ENCODE measurements around the gene HSPA12A. TPM values are rescaled to one million over a fixed set of nuclear protein-coding genes. Genes with fewer than 3 reads are reported as not detected.

HSPA12A gene
- total RNA-seq, 2 experiments from 2014 or later, result 0.05 to 0.18 TPM

- H3K27ac Mint-ChIP-seq, result no peak overlapping the region
- H3K27me3 Mint-ChIP-seq, result peaks cover 50% of the 10 kb centered on the region
- H3K4me3 Mint-ChIP-seq, result no peak overlapping the region
- H3K9me3 Mint-ChIP-seq, result no peaks in the 10 kb centered on the region
- ChIA-PET POLR2A (no interaction called here), CTCF (no interaction called here)
- no peaks in the 10 kb centered on the region for H3K36me3 Mint-ChIP-seq (ENCODE audit: low read depth)
- no peak for DNase-seq
- peaks cover 6% of the 10 kb centered on the region for H3K4me1 Mint-ChIP-seq
Observed at GRCh38 chr10:116744885-116745284, 2.5 kb upstream of the HSPA12A start.

GRCh38 chr10:116744163-116744753 is 1.9 kb upstream of the HSPA12A start:
- Mint-ChIP-seq H3K27ac (no peak overlapping the region), H3K27me3 (peaks cover 55% of the 10 kb centered on the region), H3K9me3 (no peaks in the 10 kb centered on the region), H3K4me3 (peak overlapping the region; percentile 30), H3K4me1 (peaks cover 6% of the 10 kb centered on the region), H3K36me3 (ENCODE audit: low read depth) (no peaks in the 10 kb centered on the region)
- ChIA-PET POLR2A (no interaction called here), CTCF (no interaction called here)
- no peak for DNase-seq

GRCh38 chr10:116743266-116744064 is 1.1 kb upstream of the HSPA12A start:
- Mint-ChIP-seq H3K27ac (no peak overlapping the region), H3K4me3 (peak overlapping the region; percentile 47), H3K27me3 (peaks cover 55% of the 10 kb centered on the region), H3K4me1 (peaks cover 6% of the 10 kb centered on the region), H3K9me3 (no peaks in the 10 kb centered on the region), H3K36me3 (ENCODE audit: low read depth) (no peaks in the 10 kb centered on the region)
- DNase-seq, result no peak
- ChIA-PET CTCF (no interaction called here), POLR2A (no interaction called here)

- CTCF ChIA-PET, result interaction anchor here (0.7 kb wide), 1 partner anchor 44 kb away, joined by 5 read pairs; no protein-coding TSS in a partner anchor
- POLR2A ChIA-PET, result no interaction called here
- Mint-ChIP-seq H3K36me3 (ENCODE audit: low read depth) (no peaks in the 10 kb centered on the region), H3K4me3 (no peak overlapping the region), H3K27me3 (peaks cover 58% of the 10 kb centered on the region), H3K27ac (no peak overlapping the region), H3K9me3 (no peaks in the 10 kb centered on the region), H3K4me1 (peaks cover 6% of the 10 kb centered on the region)
- DNase-seq, result no peak
Observed at GRCh38 chr10:116741391-116742351, 695 bp downstream of the HSPA12A start.

GRCh38 chr10:116740971-116741370 is 1.4 kb downstream of the HSPA12A start:
- ChIA-PET POLR2A (no interaction called here), CTCF (interaction anchor here (0.7 kb wide), 1 partner anchor 44 kb away, joined by 5 read pairs; no protein-coding TSS in a partner anchor)
- Mint-ChIP-seq H3K4me1 (peaks cover 6% of the 10 kb centered on the region), H3K27me3 (peaks cover 57% of the 10 kb centered on the region), H3K4me3 (no peak overlapping the region), H3K27ac (no peak overlapping the region), H3K36me3 (ENCODE audit: low read depth) (no peaks in the 10 kb centered on the region), H3K9me3 (no peaks in the 10 kb centered on the region)
- no peak for DNase-seq

- Mint-ChIP-seq H3K4me3 (no peak overlapping the region), H3K4me1 (peaks cover 3% of the 10 kb centered on the region), H3K36me3 (ENCODE audit: low read depth) (no peaks in the 10 kb centered on the region), H3K9me3 (no peaks in the 10 kb centered on the region), H3K27ac (no peak overlapping the region), H3K27me3 (peaks cover 33% of the 10 kb centered on the region)
- ChIA-PET CTCF (no interaction called here), POLR2A (no interaction called here)
- DNase-seq, result no peak
Observed at GRCh38 chr10:116738339-116738738, 4.0 kb downstream of the HSPA12A start.

GRCh38 chr10:116737627-116738327 is 4.6 kb downstream of the HSPA12A start:
- no peaks in the 10 kb centered on the region for H3K4me1 Mint-ChIP-seq
- no peaks in the 10 kb centered on the region for H3K9me3 Mint-ChIP-seq
- CTCF ChIA-PET, result no interaction called here
- H3K27ac Mint-ChIP-seq, result no peak overlapping the region
- H3K4me3 Mint-ChIP-seq, result no peak overlapping the region
- DNase-seq, result no peak
- POLR2A ChIA-PET, result no interaction called here
- no peaks in the 10 kb centered on the region for H3K36me3 Mint-ChIP-seq (ENCODE audit: low read depth)
- H3K27me3 Mint-ChIP-seq, result peaks cover 29% of the 10 kb centered on the region

GRCh38 chr10:116733566-116733965 is 8.8 kb downstream of the HSPA12A start:
- H3K27me3 Mint-ChIP-seq, result peaks cover 9% of the 10 kb centered on the region
- ChIA-PET CTCF (no interaction called here), POLR2A (no interaction called here)

GRCh38 chr10:116732573-116732972 is 9.8 kb downstream of the HSPA12A start:
- no peaks in the 10 kb centered on the region for H3K4me1 Mint-ChIP-seq

More at GRCh38 chr10:116733566-116733965, 8.8 kb downstream of the HSPA12A start:
- Mint-ChIP-seq H3K4me3 (no peak overlapping the region), H3K9me3 (no peaks in the 10 kb centered on the region), H3K27ac (no peak overlapping the region), H3K36me3 (ENCODE audit: low read depth) (no peaks in the 10 kb centered on the region), H3K4me1 (no peaks in the 10 kb centered on the region)
- DNase-seq, result no peak

GRCh38 chr10:116730464-116731260 is 11.7 kb downstream of the HSPA12A start:
- CTCF ChIA-PET, result no interaction called here

More at GRCh38 chr10:116732573-116732972, 9.8 kb downstream of the HSPA12A start:
- no peak overlapping the region for H3K4me3 Mint-ChIP-seq
- no peaks in the 10 kb centered on the region for H3K36me3 Mint-ChIP-seq (ENCODE audit: low read depth)
- H3K27ac Mint-ChIP-seq, result no peak overlapping the region
- no peaks in the 10 kb centered on the region for H3K9me3 Mint-ChIP-seq
- H3K27me3 Mint-ChIP-seq, result peaks cover 4% of the 10 kb centered on the region
- POLR2A ChIA-PET, result no interaction called here
- CTCF ChIA-PET, result no interaction called here
- no peak for DNase-seq

GRCh38 chr10:116729243-116729642 is 13.1 kb downstream of the HSPA12A start:
- ChIA-PET POLR2A (no interaction called here), CTCF (no interaction called here)
- DNase-seq, result no peak
- Mint-ChIP-seq H3K36me3 (ENCODE audit: low read depth) (no peaks in the 10 kb centered on the region), H3K4me3 (no peak overlapping the region), H3K27me3 (peaks cover 9% of the 10 kb centered on the region), H3K27ac (no peak overlapping the region), H3K9me3 (no peaks in the 10 kb centered on the region), H3K4me1 (peaks cover 8% of the 10 kb centered on the region)

More at GRCh38 chr10:116730464-116731260, 11.7 kb downstream of the HSPA12A start:
- Mint-ChIP-seq H3K9me3 (no peaks in the 10 kb centered on the region), H3K4me1 (no peaks in the 10 kb centered on the region), H3K36me3 (ENCODE audit: low read depth) (no peaks in the 10 kb centered on the region), H3K4me3 (no peak overlapping the region), H3K27me3 (peaks cover 10% of the 10 kb centered on the region), H3K27ac (no peak overlapping the region)
- DNase-seq, result no peak
- POLR2A ChIA-PET, result no interaction called here

- Mint-ChIP-seq H3K4me1 (peaks cover 13% of the 10 kb centered on the region), H3K27ac (no peak overlapping the region), H3K27me3 (peaks cover 11% of the 10 kb centered on the region), H3K36me3 (ENCODE audit: low read depth) (no peaks in the 10 kb centered on the region), H3K4me3 (no peak overlapping the region), H3K9me3 (no peaks in the 10 kb centered on the region)
- CTCF ChIA-PET, result no interaction called here
- DNase-seq, result no peak
- POLR2A ChIA-PET, result interaction anchor here (0.6 kb wide), 1 partner anchor 50 kb away, joined by 3 read pairs; no protein-coding TSS in a partner anchor
Observed at GRCh38 chr10:116728526-116729096, 13.8 kb downstream of the HSPA12A start.

Data from activated CD4-positive, alpha-beta memory T cell treated with anti-CD3 and anti-CD28 coated beads, Interleukin-2, amount 10 ng/mL, durations not matched to agents 7 days and 5 days (primary cell).